PC-3 (cell line): Measurements from ENCODE around the gene DNAH2. TPM values are rescaled to one million over a fixed set of nuclear protein-coding genes. Genes with fewer than 3 reads are reported as not detected.

Experiments
- ATAC-seq: fragments of 200-7000 bp; cut with Tn5 transposase; 2 replicates; pipeline ENCODE4 v1.9.1; 2020; ENCODE audit warnings: mild to moderate bottlenecking, moderate library complexity
- BruUV-seq: library from RNA; stranded (reverse); fragments of 400-500 nt; replicated peaks from 2 replicates; lab custom pipeline; 2021; lab: Mats Ljungman, UMichigan
- CTCF ChIA-PET: fragments of 300-600 bp; sonication (Branson Sonifier 250); formaldehyde crosslinking; loops from one replicate; lab custom pipeline; 2022; ENCODE audit warnings: antibody characterized with exemption; lab: Charles Lee
- POLR2A ChIA-PET: fragments of 300-600 bp; sonication (Branson Sonifier 250); formaldehyde crosslinking; loops from one replicate; lab custom pipeline; 2022; ENCODE audit warnings: antibody characterized with exemption; ENCODE audit not compliant: unreplicated experiment; lab: Charles Lee
- DNase-seq: peaks from one replicate; pipeline ENCODE4 v3.0.0-alpha.2; 2015
- H2AFZ ChIP-seq: fragments of 300-600 bp; sonication (generic); 2 replicates; pipeline ENCODE4 v1.6.0; 2016; ENCODE audit warnings: antibody characterized with exemption, low read length
- H3F3A ChIP-seq: fragments of 300-600 bp; sonication (generic); one replicate; pipeline ENCODE4 v1.6.0; 2017; ENCODE audit warnings: antibody characterized with exemption, low read length, control low read depth, mild to moderate bottlenecking; ENCODE audit not compliant: unreplicated experiment
- H3K27ac ChIP-seq: fragments of 300-600 bp; sonication (generic); 2 replicates; pipeline ENCODE4 v1.5.1; 2016; ENCODE audit warnings: mild to moderate bottlenecking, low read length
- H3K27me3 ChIP-seq: fragments of 300-600 bp; sonication (generic); 2 replicates; pipeline ENCODE4 v1.6.1; 2016; ENCODE audit warnings: low read length, mixed read lengths
- H3K36me3 ChIP-seq: fragments of 300-600 bp; sonication (generic); 2 replicates; pipeline ENCODE4 v1.6.1; 2016; ENCODE audit warnings: low read depth, mixed run types, low read length, mixed read lengths
- H3K4me1 ChIP-seq: fragments of 300-600 bp; sonication (generic); 2 replicates; pipeline ENCODE4 v1.5.1; 2016; ENCODE audit warnings: low read length; ENCODE audit not compliant: insufficient read depth
- H3K4me2 ChIP-seq: fragments of 300-600 bp; sonication (generic); 2 replicates; pipeline ENCODE4 v1.6.0; 2016; ENCODE audit warnings: low read length
- H3K4me3 ChIP-seq: fragments of 300-600 bp; sonication (generic); 2 replicates; pipeline ENCODE4 v1.5.1; 2016; ENCODE audit warnings: mild to moderate bottlenecking, low read length, mixed read lengths
- H3K79me2 ChIP-seq: fragments of 300-600 bp; sonication (generic); 2 replicates; pipeline ENCODE4 v1.6.1; 2017; ENCODE audit warnings: low read length, mixed read lengths
- H3K9ac ChIP-seq: fragments of 300-600 bp; sonication (generic); 2 replicates; pipeline ENCODE4 v1.6.0; 2016; ENCODE audit warnings: mild to moderate bottlenecking, low read length
- H3K9me2 ChIP-seq: fragments of 300-600 bp; sonication (generic); replicated peaks from 2 replicates; pipeline ENCODE4 v1.6.1; 2016; ENCODE audit warnings: mixed run types, low read length, mixed read lengths
- H3K9me3 ChIP-seq: fragments of 300-600 bp; sonication (generic); 2 replicates; pipeline ENCODE4 v1.6.1; 2016; ENCODE audit warnings: low read length, mixed read lengths
- H4K20me1 ChIP-seq: fragments of 300-600 bp; sonication (generic); 2 replicates; pipeline ENCODE4 v1.6.1; 2016; ENCODE audit warnings: low read length, mixed read lengths
- CTCF ChIP-seq: fragments of 300-600 bp; sonication (generic); conservative IDR thresholded peaks from 2 replicates; pipeline ENCODE4 v1.5.1; 2017; ENCODE audit warnings: antibody characterized with exemption, low read depth, mild to moderate bottlenecking, low read length
- EZH2 ChIP-seq: fragments of 300-600 bp; sonication (generic); IDR thresholded peaks from one replicate; pipeline ENCODE4 v1.6.1; 2017; ENCODE audit warnings: antibody characterized with exemption, mild to moderate bottlenecking, low read length; ENCODE audit not compliant: unreplicated experiment
- EZH2phosphoT487 ChIP-seq: fragments of 300-600 bp; sonication (generic); IDR thresholded peaks from 2 replicates; pipeline ENCODE4 v1.6.1; 2018; ENCODE audit warnings: mild to moderate bottlenecking, antibody characterized with exemption, low read length, borderline replicate concordance
- intact Hi-C: fragments of 100-400 bp; cut with micrococcal nuclease; formaldehyde crosslinking; loops from 2 replicates; pipeline ENCODE4 v1.9.0; 2023
- total RNA-seq: library from RNA; depleted of rRNA; stranded (reverse); fragments of >200 nt; gene quantifications from 2 replicates; pipeline ENCODE4 v1.2.3, GENCODE V29; 2014

The DNAH2 gene
- total RNA-seq, 1 experiment from 2014 or later: 0.62 TPM

GRCh38 chr17:7711051-7711755 lies 6.3 kb upstream of the DNAH2 start:
- Histone ChIP-seq H3K4me1 (peaks cover 1% of the 10 kb centered on the region; the same call in 1 of the 2 replicates), H3K9me2 (no peaks in the 10 kb centered on the region), H3K27ac (no peak overlapping the region), H3K36me3 (no peaks in the 10 kb centered on the region), H3K4me3 (no peak overlapping the region), H3K79me2 (no peaks in the 10 kb centered on the region), H3K9ac (no peak overlapping the region), H3K9me3 (no peaks in the 10 kb centered on the region), H3F3A (no peaks in the 10 kb centered on the region), H2AFZ (no peak overlapping the region), H4K20me1 (no peaks in the 10 kb centered on the region), H3K4me2 (no peak overlapping the region), H3K27me3 (no peaks in the 10 kb centered on the region)
- intact Hi-C loops: no loop called here
- TF ChIP-seq CTCF (0 out of 2 replicates have a peak, but pooled peaks have one; percentile 20), EZH2 (no peak), EZH2phosphoT487 (no peak)
- no TSS peak for BruUV-seq
- no peak for ATAC-seq
- DNase-seq: no peak
- ChIA-PET POLR2A (no interaction called here), CTCF (no interaction called here)

- Histone ChIP-seq H3K9ac (no peak overlapping the region), H3K27me3 (no peaks in the 10 kb centered on the region), H4K20me1 (no peaks in the 10 kb centered on the region), H3K27ac (no peak overlapping the region), H3K4me3 (no peak overlapping the region), H3F3A (no peaks in the 10 kb centered on the region), H3K9me3 (no peaks in the 10 kb centered on the region), H3K4me2 (no peak overlapping the region), H3K9me2 (no peaks in the 10 kb centered on the region), H3K79me2 (no peaks in the 10 kb centered on the region), H2AFZ (no peak overlapping the region), H3K36me3 (no peaks in the 10 kb centered on the region), H3K4me1 (peaks cover 7% of the 10 kb centered on the region)
- DNase-seq: no peak
- ChIA-PET CTCF (no interaction called here), POLR2A (no interaction called here)
- TF ChIP-seq CTCF: no peak
- TF ChIP-seq EZH2phosphoT487: no peak
- TF ChIP-seq EZH2: no peak
- no TSS peak for BruUV-seq
- intact Hi-C loops: no loop called here
- ATAC-seq: no peak
Observed at GRCh38 chr17:7712111-7712771, 5.3 kb upstream of the DNAH2 start.

- no peaks in the 10 kb centered on the region for H4K20me1 ChIP-seq
- intact Hi-C loops: no loop called here
- BruUV-seq: no TSS peak
- POLR2A ChIA-PET: interaction anchor here (0.6 kb wide), 1 partner anchor 140 kb away, joined by 4 read pairs; no protein-coding TSS in a partner anchor
- H3K36me3 ChIP-seq: no peaks in the 10 kb centered on the region
- no peak overlapping the region for H3K4me3 ChIP-seq
- no peaks in the 10 kb centered on the region for H3K9me2 ChIP-seq
- H2AFZ ChIP-seq: no peak overlapping the region
- no peaks in the 10 kb centered on the region for H3K27me3 ChIP-seq
- DNase-seq (no peak), ATAC-seq (no peak)
- H3K9ac ChIP-seq: no peak overlapping the region
- H3K79me2 ChIP-seq: no peaks in the 10 kb centered on the region
- TF ChIP-seq EZH2phosphoT487 (no peak), EZH2 (no peak), CTCF (no peak)
- no peaks in the 10 kb centered on the region for H3F3A ChIP-seq
- no peak overlapping the region for H3K27ac ChIP-seq
- CTCF ChIA-PET: no interaction called here
- peaks cover 7% of the 10 kb centered on the region for H3K4me1 ChIP-seq
- H3K4me2 ChIP-seq: no peak overlapping the region
- no peaks in the 10 kb centered on the region for H3K9me3 ChIP-seq
Observed at GRCh38 chr17:7713782-7714181, 3.8 kb upstream of the DNAH2 start.
